Tongue (tissue), 2 donors: ENCODE measurements around the gene EPG5. TPM values are rescaled to one million over a fixed set of nuclear protein-coding genes. Genes with fewer than 3 reads are reported as not detected.
"Not testable (repeated sequence)": the region's sequence is repeated elsewhere in the genome, so short reads cannot be mapped to it uniquely, and the experiment has no call there.

Experiments used
- DNase-seq: peaks from one replicate; pipeline ENCODE4 v3.0.0-alpha.2; 2015
- total RNA-seq: library from RNA; depleted of rRNA; stranded (reverse); fragments of >200 nt; gene quantifications from one replicate; pipeline ENCODE4 v1.2.3, GENCODE V29; 2014

The EPG5 gene
- total RNA-seq, 1 donor from 2014 or later = 38.8 TPM

GRCh38 chr18:45861926-45862325 lies 105.2 kb downstream of the EPG5 start:
- DNase-seq = no peak

- no peak for DNase-seq
These were observed 106.2 kb downstream of the EPG5 start for GRCh38 chr18:45860971-45861370.

- DNase-seq = no peak
These were observed 106.6 kb downstream of the EPG5 start for GRCh38 chr18:45860492-45860891.

- no peak for DNase-seq
These were observed 107.8 kb downstream of the EPG5 start for GRCh38 chr18:45859334-45859733.

- no peak for DNase-seq
These were observed 110.6 kb downstream of the EPG5 start for GRCh38 chr18:45856531-45856930.

- DNase-seq = no peak
These were observed 113.0 kb downstream of the EPG5 start for GRCh38 chr18:45854036-45854586.

- no peak for DNase-seq
These were observed 114.5 kb downstream of the EPG5 start for GRCh38 chr18:45852631-45853030.

- DNase-seq = no peak
These were observed 115.8 kb downstream of the EPG5 start for GRCh38 chr18:45851161-45851925.

- DNase-seq = no peak
These were observed 117.1 kb downstream of the EPG5 start for GRCh38 chr18:45850021-45850420.

- DNase-seq = no peak
These were observed 117.6 kb downstream of the EPG5 start for GRCh38 chr18:45849529-45849928.

- not testable (repeated sequence) for DNase-seq
These were observed 118.5 kb downstream of the EPG5 start for GRCh38 chr18:45848643-45849042.

GRCh38 chr18:45847119-45847518 lies 120.0 kb downstream of the EPG5 start:
- DNase-seq = no peak

- no peak for DNase-seq
These were observed 121.7 kb downstream of the EPG5 start for GRCh38 chr18:45845410-45845809.

GRCh38 chr18:45844938-45845337 lies 122.2 kb downstream of the EPG5 start:
- no peak for DNase-seq

- no peak for DNase-seq
These were observed 124.1 kb downstream of the EPG5 start for GRCh38 chr18:45843019-45843418.

- DNase-seq = no peak
These were observed 125.2 kb downstream of the EPG5 start for GRCh38 chr18:45841765-45842442.

- no peak for DNase-seq
These were observed 125.9 kb downstream of the EPG5 start for GRCh38 chr18:45841060-45841764.

- peak; percentile 39 for DNase-seq
These were observed 127.4 kb downstream of the EPG5 start for GRCh38 chr18:45839414-45840395.

- no peak for DNase-seq
These were observed 128.6 kb downstream of the EPG5 start for GRCh38 chr18:45838302-45839070.

GRCh38 chr18:45837283-45838070 lies 129.7 kb downstream of the EPG5 start:
- DNase-seq = peak; percentile 48
